NCI-H1105 treated with DMSO at 0.1 percent for 48 hours (cell line): ENCODE data around the gene MLLT6.

ENCODE experiments used
- DNase-seq: peaks from one replicate; lab custom pipeline; 2025; lab: John Stamatoyannopoulos, UW

Gene MLLT6

DNA sequence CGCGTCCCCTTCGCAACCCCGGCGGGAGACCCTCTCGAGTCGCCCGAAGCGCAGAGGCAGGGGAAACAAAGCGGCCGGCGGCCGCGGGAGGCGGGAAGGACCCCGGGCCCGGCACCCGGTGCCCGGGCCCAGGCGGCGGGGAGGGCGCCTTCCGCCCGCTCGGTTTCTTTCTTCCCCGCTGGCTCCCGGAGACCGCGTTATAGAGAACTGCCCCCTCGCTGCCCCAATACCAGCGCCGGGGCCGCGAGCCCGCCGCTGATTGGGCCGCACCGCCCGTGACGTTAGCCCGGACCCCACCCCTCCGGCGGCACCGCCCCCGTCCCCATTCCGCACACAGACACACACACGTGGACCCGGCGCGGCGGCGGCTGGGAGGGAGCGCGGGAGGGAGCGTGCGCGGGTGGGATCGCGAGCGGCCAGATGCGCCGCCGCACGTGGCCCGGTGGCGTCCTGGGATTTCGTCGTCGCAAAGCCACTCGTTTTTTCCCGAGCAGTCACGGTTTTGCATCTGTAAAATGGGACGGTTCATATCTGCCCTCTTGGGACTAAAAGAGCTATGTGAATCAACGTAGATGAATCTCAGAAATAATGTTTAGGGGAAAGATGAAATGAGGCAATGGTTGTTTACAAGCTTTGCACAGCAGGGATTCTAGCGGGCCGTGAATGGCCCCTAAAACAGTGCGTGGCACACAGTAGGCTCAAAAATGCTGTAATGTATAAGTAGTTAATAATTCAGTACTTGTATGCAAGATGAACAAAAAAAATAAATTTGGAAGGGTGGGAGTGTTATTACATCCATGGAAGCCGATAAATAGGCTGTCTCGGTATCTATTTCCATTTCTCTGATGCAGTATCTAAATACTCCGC, 30.1 kb upstream of the MLLT6 start, which contains the start of gene EPOP:
Gene EPOP, minus strand, starts transcription at position 209 of the 867 bp plus-strand sequence. CDS start 462 bp downstream, outside the sequence.
- peak; percentile 72 for DNase-seq

GRCh38 chr17:38676706-38677504, 28.2 kb upstream of the MLLT6 start:
- peak; percentile 60 for DNase-seq

DNA sequence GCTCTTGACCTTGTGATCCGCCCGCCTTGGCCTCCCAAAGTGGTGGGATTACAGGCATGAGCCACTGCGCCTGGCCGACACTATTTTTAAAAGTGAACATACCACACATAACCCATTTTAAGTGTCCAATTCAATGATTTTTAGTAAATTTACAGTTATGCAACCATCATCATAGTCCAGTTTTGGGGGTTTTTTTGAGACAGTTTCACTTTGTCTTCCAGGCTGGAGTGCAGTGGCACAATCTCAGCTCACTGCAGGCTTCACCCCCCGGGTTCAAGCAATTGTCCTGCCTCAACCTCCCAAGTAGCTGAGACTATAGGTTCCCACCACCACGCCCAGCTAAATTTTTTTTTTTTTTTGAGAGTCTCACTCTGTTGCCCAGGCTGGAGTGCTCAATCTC, 27.3 kb upstream of the MLLT6 start:
- DNase-seq, result no peak

DNA sequence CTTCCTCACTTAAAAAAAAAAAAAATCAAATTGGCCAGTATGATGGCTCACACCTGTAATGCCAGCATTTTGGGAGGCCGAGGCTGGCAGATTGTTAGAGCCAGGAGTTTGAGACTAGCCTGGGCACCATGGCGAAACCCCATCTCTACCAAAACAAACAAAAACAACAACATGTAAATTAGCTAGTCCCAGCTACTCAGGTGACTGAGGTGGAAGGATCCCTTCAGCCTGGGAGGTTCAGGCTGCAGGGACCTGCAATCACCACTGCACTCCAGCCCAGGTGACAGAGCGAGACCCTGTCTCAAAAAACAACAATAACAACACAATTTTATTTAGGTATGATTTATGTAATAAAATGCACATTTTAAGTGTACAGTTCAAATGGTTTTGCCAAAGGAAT, 24.0 kb upstream of the MLLT6 start:
- no peak for DNase-seq

DNA sequence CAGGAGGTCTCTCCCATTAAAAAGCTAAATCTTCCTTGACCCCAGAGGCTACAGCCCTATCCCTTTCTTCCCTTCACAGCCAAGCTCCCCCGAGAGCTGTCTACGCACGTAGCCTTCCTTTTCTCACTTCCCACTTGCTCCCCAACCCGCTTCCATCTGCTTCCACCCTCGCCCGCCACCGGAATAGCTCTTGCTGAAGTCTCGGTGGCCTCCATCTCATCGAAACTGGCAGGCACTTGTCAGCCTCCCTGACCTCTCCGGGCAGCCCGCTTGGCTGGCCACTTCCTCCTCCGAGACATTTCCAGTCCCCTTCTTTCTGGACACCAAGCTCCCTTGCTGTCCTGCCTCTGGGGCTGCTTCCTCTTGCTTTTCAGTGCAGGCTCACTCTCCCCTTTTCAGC, 19.6 kb upstream of the MLLT6 start:
- DNase-seq, result no peak

DNA sequence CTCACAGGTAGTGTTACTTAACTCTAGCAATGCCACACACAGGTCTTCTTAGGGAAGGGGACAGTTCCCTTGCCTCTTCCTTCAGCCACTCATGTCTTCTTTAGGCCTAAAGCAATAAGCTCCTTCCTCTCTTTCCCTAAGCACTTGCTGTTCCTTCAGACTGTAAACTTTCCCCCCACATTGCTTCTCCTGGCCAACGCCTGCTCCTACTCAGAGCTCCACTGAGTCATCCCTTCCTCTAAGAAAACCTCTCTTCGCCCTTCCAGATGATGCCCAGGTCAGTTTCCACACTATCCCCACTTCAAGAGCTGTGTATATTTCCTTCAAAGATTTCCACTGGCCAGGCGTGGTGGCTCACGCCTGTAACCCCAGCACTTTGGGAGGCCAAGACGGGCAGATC, 17.8 kb upstream of the MLLT6 start:
- DNase-seq, result no peak

DNA sequence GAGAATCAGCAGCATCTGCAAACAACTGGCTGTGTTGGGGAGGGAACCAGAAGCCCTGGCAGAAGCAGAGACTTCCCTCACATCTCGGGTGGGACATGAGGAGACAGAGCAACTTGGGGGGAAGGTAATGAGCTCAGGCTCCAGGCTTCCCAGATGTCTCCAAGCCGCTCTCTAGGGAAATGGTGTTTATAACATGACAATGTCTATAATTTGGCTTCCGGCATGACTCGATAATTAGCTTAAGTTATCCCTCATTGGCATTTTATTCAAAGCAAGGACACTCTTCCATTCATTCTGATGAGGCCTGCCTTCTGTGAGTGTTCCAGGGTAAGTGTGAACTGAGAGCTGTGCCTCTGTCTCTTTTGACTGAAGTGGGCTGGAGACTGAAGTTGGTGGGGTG, 14.7 kb upstream of the MLLT6 start:
- no peak for DNase-seq

GRCh38 chr17:38691154-38691553, 13.9 kb upstream of the MLLT6 start:
- no peak for DNase-seq

DNA sequence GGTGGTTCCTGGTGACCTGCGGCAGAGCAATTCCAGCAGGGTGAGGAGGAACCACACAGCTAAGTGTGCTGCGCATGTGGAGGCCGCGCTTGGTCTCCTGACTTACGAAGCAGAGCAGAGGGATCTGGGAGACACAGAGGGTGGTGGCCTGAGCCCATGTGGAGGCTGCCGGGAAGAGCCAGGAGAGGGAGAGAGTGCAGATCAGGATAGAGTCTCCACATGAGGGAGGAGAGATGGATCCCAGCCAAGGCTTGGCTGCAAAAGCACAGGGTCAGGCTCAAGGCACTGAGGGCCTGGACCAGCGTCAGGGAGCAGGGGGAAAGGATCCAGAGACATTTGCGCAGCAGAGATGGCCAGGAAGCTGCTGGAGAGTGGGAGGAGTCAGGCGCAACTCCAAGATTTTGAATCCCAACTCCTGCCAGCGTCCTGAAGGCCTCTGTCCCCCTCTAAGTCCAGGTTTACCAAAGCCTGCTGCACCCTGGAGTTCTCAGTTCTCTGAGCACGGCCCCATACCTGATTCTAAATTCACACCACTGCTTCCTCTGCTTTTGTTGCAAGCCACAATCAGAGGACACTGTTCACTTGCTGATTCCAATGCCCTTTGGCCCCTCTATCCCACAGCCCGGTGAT, 11.3 kb upstream of the MLLT6 start:
- no peak for DNase-seq

- no peak for DNase-seq
These were observed 7.8 kb upstream of the MLLT6 start for GRCh38 chr17:38697061-38697820.

- DNase-seq, result no peak
These were observed 6.3 kb upstream of the MLLT6 start for GRCh38 chr17:38698760-38699159.

DNA sequence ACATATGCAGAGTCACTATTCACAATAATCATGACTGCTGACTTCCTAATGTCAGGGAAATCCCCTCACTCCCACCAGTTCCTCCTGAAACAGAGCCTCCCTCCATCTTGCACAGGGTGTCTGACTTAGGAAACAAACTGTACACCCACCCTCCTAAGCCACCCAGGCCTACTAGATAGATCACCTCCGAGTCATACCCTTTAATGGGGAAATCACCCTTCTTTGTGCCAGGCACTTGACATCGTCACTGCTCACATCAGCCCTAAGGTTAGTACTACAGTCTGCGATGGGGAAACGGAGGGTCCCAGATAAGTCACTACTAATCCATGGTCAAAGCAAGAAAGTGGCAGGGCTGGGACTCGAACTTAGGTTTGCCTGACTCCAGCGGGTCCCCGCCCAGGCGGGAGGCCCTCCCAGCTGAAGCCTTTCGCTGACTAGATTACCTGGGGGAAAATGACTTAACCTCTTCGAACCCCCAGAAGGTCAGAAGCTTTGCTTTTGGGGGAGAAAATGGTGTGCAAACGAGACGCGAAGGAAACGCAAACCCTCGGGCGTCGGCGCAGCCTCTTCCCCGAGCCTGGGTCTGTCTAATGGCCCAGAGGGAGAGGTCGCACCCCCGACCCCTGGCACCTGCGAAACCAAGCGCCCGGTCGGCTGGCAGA, 3.4 kb upstream of the MLLT6 start:
- DNase-seq, result peak; percentile 32

DNA sequence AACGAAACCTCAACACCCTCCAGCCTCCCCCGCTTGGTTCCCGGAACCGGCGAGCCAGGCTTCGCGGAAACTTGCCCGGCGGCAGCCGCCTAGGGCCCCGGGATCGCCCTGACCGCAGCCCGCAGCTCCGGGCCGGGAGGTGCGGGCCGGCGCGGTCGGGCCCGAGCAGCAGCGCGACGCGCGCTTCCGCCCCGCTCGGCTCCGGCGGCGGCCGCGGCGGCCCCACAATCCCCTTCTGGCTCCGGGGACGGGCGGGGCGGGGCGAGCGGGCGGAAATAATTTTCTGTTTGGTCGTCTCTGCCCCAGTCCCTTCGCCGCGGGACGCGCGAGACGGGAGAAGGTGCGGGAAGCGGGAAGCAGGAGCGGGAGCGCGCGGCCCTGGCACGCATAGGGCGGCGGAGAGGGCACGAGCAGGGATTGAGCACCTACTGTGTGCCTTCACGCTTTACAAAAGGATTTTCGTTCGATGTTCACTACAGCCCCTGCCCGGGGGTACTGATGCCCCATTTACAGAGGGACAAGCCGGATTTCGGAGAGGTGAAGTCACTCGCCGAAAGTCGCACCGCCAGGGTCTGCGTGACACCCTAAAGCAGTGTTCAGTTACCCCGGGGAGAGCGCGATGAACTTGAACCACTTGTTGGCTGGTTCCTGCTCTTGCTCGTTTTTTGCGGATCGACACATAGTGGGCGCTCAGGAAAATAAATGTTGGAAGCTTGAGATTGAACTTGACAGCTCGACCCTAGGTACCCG, 2.7 kb upstream of the MLLT6 start:
- peak; percentile 51 for DNase-seq

GRCh38 chr17:38702916-38703741, 1.9 kb upstream of the MLLT6 start:
- DNase-seq, result no peak

DNA sequence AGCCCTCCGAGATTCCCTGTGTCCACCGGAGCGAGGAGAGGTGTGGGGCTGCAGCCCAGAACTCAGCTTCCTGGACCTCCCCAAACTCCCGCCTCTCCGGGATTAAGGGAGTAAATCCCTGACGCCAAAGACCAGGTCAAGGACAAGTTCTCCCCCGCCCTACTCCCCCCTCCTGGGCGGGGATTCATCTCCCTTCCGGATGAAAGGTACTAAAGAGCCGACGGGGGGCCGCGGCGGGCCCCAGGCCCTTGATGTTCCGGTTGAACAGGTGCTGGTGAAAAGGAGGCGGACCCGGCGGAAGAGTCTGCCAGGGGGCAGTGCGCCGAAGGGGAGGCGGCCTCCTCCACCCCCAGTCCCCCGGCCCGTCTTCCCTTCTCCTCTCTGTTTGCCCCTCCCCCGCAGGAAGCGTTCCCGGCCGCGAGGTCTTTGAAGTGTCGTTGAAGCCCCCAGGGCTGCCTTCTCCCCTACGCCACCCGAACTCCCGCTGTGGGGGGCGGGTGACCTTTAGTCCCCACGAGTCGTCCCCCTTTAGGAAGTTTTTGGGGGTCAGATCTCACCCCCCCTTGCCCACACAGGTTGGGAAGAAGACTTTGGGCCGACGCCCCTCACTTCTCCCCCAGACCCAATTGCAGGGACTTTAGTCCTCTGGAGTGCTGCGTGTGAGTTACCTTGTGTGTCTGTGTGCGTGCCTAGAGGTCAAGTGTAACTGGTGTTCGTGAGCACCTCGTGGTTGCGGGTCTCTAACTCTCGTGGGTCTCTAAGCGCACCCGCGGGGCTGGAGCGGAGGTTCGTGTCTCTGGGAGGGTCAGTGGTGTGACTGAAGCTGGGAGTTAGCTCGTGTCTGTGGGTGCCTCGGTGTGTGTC, 1.1 kb upstream of the MLLT6 start:
- DNase-seq, result peak; percentile 82

GRCh38 chr17:38705523-38705802, 390 bp downstream of the MLLT6 start:
- no peak for DNase-seq

DNA sequence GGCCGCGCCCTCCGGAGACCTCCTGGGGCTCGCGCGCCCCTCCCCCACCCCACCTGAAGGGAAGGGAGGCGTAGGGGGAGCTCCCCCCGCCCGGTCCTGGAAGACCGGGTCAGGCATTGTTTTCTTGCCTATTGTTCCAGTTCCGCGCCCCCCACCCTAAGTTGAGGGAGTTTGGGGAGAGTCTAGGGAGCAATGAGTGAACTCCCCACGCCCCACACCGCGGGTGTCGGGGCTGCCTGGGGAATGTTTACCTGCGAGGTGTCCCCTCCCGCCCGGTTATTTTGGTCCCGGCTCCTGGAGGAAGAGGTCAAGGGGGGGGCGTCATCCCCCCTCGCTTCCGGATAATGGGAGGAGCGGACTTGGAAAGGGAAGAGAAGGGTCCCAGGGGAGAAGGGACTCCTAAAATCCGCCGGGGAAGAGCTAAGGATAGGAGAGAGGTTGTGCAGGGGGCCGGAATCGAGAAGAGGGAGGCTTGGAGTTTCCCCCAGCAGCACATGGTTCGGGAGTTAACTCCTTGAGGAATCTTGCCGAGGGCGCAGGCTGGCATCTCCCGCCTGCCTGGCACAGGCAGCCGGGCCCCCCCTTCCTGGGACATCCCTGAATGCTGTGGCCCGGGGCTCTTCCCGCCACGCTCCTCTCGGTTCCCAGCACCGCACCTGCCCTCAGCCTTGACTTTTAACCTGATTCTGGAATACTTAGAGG, 881 bp downstream of the MLLT6 start:
- DNase-seq, result peak; percentile 28

DNA sequence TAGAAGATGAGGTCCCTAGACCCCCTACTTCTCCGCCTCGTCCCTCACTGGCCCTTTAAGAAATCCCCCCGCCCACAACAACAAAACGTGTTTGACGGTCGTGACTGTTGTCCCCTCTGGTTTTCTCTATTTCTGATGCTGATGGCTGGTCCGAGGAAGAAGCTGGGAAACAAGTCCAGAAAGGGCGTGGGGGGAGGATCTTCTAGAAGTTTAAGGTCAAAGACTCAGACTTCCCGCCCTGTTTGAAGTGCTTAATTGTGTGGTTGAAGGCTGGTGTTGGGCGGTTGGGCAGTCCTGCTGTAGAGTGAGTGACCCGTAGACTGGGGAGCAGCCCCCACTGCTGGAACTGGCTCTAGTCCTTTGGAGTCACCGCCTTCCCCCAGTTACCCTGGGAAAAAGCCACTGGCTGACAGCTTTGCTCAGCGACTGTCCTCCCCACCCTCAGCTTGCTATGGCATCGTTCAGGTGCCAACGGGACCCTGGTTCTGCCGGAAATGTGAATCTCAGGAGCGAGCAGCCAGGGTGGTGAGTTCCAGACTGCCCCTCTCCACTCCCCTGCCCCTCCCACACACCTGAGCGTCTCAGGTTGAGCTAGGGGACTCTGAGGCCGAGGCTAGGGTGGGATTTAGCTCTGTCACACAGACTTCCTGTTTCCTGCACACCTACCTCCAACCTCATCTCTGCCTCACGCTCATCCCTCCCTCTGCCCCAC, 1.6 kb downstream of the MLLT6 start:
- DNase-seq, result no peak
